RWPE1 (cell line): Measurements from ENCODE around the gene HDAC5.
A peak's percentile ranks its signal among the peaks of the same experiment; 100 is the strongest.

Experiments used
- CTCF ChIA-PET: fragments of 350-600 bp; sonication (Branson Sonifier 250); formaldehyde crosslinking; extraction: SDS; loops from one replicate; lab custom pipeline; 2021; lab: Yijun Ruan, JAX
- POLR2A ChIA-PET: fragments of 400-600 bp; formaldehyde crosslinking; extraction: SDS; loops from one replicate; lab custom pipeline; 2020; ENCODE audit warnings: antibody characterized with exemption; ENCODE audit not compliant: low non-redundant PET; lab: Yijun Ruan, JAX
- DNase-seq: peaks from one replicate; pipeline ENCODE4 v3.0.0; 2012; ENCODE audit warnings: low spot score
- H3K27ac ChIP-seq: fragments of 450-650 bp; 2 replicates; pipeline ENCODE4 v1.5.1; 2017
- CTCF ChIP-seq: fragments of 450-650 bp; conservative IDR thresholded peaks from 2 replicates; pipeline ENCODE4 v1.5.1; 2017; ENCODE audit warnings: low read depth, mild to moderate bottlenecking

Gene HDAC5

DNA sequence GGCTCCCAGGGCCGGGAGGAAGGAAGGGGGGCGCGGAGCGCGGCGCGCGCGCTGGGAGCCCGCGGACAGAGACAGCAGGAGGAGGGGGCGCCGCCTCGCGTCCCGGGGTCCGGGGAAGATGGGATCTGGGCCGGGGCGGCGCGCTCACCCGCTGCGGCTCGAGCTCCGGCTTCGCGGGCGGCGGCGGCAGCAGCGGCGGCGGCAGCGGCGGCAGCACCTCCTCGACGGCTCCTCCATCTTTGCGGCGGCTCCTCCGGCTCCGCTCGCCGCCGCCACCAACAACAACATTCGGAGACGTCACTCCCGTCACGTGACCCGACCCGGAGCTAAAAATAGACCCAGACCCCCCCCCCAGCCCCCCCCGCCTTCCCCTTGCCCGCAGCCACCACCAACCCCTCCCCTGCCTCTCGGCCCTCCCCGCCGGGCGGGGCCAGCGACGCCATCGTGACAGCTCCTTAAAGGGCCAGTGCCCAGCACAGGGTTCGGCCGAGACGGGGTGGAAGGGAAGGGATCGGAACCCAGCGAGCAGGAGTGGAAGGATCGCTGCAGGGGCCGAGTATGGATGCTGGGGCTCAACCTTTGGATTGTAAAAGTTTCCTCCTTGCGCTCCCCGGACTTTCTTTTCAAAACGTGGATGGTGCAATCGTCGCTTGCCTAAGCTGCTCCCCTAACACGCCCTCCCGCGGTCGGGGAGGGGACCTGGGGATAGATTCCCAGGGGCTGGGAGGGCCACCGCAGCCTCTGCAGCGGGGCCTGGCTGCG, at the start of gene HDAC5:
HDAC5 (minus strand) TSS at position 286 of the 762 bp plus-strand sequence. CDS start 6,126 bp downstream, outside the sequence.
- DNase-seq = peak; percentile 95
- peak within 1 kb of the TSS; percentile 96 for H3K27ac ChIP-seq
- ChIA-PET POLR2A (interaction anchor here (1.1 kb wide), 1 partner anchor 36 kb away, joined by 3 read pairs; no protein-coding TSS in a partner anchor), CTCF (interaction anchor here (0.5 to 1.2 kb wide), 5 partner anchors 10 to 36 kb away, joined by 3 to 5 read pairs (median 4); no protein-coding TSS in a partner anchor)
- TF ChIP-seq CTCF = peak; percentile 63

DNA sequence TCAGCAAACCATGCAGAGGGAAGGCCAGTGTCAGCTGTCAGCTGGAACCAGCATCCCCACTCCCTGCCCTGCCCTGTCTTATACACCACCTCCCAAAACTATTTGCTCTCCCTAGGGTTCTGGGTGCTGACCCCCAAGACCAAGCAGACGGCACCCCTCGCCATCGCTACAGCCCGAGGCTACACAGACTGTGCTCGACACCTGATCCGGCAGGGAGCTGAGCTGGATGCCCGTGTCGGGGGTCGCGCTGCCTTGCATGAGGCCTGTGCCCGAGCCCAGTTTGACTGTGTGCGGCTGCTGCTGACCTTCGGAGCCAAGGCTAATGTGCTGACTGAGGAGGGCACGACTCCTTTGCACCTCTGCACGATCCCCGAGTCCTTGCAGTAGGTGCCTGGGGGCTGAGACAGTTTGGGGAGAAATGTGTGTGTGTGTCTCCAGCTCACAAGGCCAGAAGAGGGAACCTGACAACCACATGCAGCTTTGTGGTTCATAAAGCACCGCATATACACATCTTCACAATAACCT, 48.6 kb upstream of the HDAC5 start:
- POLR2A ChIA-PET = no interaction called here
- CTCF ChIA-PET = interaction anchor here (0.7 to 0.9 kb wide), 2 partner anchors 56 to 154 kb away, joined by 3 read pairs; no protein-coding TSS in a partner anchor
- no peak for TF ChIP-seq CTCF
- H3K27ac ChIP-seq = no peak overlapping the region
- DNase-seq = no peak

- POLR2A ChIA-PET = no interaction called here
- no peak for TF ChIP-seq CTCF
Measured at GRCh38 chr17:44170499-44171201, 47.2 kb upstream of the HDAC5 start, which contains the start of gene ASB16. ASB16 (plus strand) TSS chr17:44170704; CDS start chr17:44170790, 86 bp downstream.

DNA sequence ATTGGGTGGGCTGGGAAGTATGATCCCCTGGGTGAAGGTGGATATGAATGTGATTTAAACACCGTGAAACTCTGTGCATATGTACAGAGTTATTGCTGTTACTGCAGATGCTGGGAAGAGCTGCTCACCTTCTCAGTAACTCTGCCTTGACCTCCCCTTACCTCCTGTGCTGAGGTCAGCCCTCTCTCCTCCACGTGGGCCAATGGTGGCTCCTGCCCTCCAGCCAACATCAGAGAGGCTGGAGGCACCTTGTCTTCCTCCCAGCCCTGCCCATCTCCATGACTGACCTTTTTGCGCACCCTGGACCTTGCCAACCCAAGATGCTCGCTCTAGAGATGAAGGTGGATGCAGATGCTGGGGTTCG, 46.7 kb upstream of the HDAC5 start:
- no peak for TF ChIP-seq CTCF
- DNase-seq = no peak
- ChIA-PET POLR2A (no interaction called here), CTCF (interaction anchor here (0.6 kb wide), 1 partner anchor 116 kb away, joined by 3 read pairs; no protein-coding TSS in a partner anchor)
- no peak overlapping the region for H3K27ac ChIP-seq

More at GRCh38 chr17:44170499-44171201, 47.2 kb upstream of the HDAC5 start, which contains the start of gene ASB16:
- CTCF ChIA-PET = no interaction called here
- DNase-seq = no peak
- no peak within 1 kb of the TSS for H3K27ac ChIP-seq

- H3K27ac ChIP-seq = peak overlapping the region; percentile 39
- ChIA-PET POLR2A (no interaction called here), CTCF (interaction anchor here (0.6 to 0.9 kb wide), 2 partner anchors 126 to 203 kb away, joined by 3 to 4 read pairs; no protein-coding TSS in a partner anchor)
- DNase-seq = no peak
- TF ChIP-seq CTCF = no peak
Measured at GRCh38 chr17:44167181-44167861, 43.9 kb upstream of the HDAC5 start.
